ENCODE results near the gene THUMPD3.

The THUMPD3 gene

DNA sequence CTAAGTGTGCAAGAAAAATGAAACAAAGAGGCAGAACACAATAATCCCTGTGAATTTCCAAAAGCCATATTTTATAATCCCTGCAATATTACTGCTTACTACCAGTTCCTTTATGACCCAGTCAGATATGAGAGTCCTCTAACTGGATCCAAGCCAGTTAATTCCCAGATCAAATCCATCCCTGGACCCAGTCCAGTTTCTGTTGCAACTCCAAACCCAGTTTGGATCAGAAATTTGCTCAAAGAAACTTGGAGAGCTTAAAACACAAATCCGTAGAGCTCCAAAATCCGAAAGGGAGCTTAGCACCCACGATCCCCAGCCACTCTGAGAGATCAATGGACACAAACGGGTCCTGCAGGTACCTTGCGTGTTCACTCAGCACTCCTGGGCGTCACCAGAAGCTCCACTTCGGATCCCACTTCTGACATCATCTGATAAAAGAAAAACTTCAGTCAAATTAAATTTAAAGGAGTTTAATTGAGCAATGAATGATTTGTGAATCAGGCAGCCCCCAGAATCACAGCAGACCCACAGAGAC lies 32.6 kb upstream of the THUMPD3 start:
- TF ChIP-seq, protein P1, sequence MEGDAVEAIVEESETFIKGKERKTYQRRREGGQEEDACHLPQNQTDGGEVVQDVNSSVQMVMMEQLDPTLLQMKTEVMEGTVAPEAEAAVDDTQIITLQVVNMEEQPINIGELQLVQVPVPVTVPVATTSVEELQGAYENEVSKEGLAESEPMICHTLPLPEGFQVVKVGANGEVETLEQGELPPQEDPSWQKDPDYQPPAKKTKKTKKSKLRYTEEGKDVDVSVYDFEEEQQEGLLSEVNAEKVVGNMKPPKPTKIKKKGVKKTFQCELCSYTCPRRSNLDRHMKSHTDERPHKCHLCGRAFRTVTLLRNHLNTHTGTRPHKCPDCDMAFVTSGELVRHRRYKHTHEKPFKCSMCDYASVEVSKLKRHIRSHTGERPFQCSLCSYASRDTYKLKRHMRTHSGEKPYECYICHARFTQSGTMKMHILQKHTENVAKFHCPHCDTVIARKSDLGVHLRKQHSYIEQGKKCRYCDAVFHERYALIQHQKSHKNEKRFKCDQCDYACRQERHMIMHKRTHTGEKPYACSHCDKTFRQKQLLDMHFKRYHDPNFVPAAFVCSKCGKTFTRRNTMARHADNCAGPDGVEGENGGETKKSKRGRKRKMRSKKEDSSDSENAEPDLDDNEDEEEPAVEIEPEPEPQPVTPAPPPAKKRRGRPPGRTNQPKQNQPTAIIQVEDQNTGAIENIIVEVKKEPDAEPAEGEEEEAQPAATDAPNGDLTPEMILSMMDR (IDR thresholded peaks at IDR 0.05; ENCODE audit: extremely low read depth, missing control alignments): no peak

GRCh38 chr3:9331171-9331570 lies 31.7 kb upstream of the THUMPD3 start:
- no peak for DNase-seq (ENCODE audit: low spot score)
- TF ChIP-seq, protein P1 (IDR thresholded peaks at IDR 0.05; ENCODE audit: extremely low read depth, missing control alignments): no peak

More for the DNA sequence above, 32.6 kb upstream of the THUMPD3 start:
- DNase-seq (ENCODE audit: low spot score): no peak

- TF ChIP-seq, protein P1 (IDR thresholded peaks at IDR 0.05; ENCODE audit: extremely low read depth, missing control alignments): no peak
- no peak for DNase-seq (ENCODE audit: low spot score)
Measured at GRCh38 chr3:9332250-9333030, 30.4 kb upstream of the THUMPD3 start.

DNA sequence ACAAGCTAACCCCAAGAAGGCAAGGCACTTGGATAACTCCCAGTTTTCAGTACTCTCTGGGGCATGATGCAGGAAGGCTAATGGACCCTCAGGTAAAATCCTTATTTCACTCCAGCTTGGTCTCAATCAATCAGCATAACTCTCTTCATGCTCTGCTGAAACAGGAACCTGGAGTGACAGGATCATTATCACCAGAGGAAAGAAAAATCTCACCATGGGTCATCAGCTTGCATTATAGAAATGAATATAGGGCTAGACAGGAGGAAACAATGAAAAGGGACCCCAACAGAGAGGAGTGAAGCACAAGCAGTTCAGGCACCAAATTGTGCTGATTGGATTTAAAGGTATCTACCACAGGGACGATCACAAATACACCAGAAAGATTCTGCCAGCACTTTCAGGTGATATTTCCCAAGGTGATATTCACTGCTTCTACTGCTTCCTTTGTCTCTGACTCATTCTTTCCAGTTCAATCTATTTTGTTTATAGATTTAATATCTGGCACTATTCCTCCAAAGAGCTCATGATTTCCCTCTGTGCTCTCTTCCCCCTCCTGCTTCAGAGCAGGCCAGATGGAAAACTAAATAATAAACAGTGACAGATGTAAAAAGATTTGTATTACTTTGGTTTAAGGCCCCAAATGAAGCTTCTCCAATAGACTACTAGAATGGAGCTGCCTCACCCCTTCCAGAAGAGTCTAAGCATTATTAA lies 22.9 kb upstream of the THUMPD3 start:
- TF ChIP-seq, protein P1 (IDR thresholded peaks at IDR 0.05; ENCODE audit: extremely low read depth, missing control alignments): no peak
- no peak for DNase-seq (ENCODE audit: low spot score)

DNA sequence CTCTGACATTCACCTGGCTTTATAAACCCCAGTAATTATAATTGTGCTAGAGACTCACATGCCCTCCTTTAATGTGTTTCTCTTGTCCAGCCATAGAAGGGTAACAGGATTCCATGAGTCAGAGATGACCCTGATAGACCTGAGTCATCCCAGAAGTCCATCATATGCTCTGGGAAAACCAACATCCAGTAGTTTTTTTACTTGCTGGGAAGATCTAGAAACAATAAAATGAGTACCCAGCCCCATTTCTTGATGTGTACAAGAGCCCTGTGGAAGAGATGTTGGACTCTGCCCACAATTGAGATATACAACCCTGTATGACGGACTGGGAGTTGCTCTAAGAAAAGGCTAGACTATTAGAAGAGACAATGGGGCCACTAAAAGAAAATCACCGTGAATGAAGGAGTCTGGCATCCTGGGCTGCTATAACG lies 22.4 kb upstream of the THUMPD3 start:
- TF ChIP-seq, protein P1 (IDR thresholded peaks at IDR 0.05; ENCODE audit: extremely low read depth, missing control alignments): no peak
- no peak for DNase-seq (ENCODE audit: low spot score)

GRCh38 chr3:9342696-9343095 lies 20.2 kb upstream of the THUMPD3 start:
- DNase-seq (ENCODE audit: low spot score): no peak
- TF ChIP-seq, protein P1 (IDR thresholded peaks at IDR 0.05; ENCODE audit: extremely low read depth, missing control alignments): no peak

DNA sequence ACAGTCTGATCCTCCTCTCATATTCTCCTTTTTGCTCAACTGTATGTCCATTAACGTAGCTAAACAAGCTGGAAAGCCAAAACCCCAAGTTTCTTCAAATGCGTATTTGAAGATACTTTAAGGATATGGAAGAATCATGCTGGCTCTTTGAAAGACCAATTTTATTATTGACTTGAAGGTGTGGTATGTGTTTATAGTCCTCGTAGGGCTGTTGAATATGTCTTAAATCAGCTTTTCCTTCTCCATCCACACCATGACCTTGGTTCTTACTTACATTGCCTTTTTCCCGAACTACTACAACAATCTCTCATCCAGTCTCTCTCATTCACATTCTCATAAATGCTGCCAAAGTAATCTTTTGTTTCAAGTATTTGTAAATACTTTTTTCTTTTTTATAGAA lies 19.7 kb upstream of the THUMPD3 start:
- DNase-seq (ENCODE audit: low spot score): no peak
- TF ChIP-seq, protein P1 (IDR thresholded peaks at IDR 0.05; ENCODE audit: extremely low read depth, missing control alignments): no peak

Data from GM20000 (cell line).